Keratinocyte (primary cell): ENCODE measurements around the gene CACNA1E. TPM values are rescaled to one million over a fixed set of nuclear protein-coding genes. Genes with fewer than 3 reads are reported as not detected.
"Not testable (repeated sequence)": the region's sequence is repeated elsewhere in the genome, so short reads cannot be mapped to it uniquely, and the experiment has no call there.

Experiments
- DNase-seq: peaks from one replicate; pipeline ENCODE4 v3.0.0-alpha.2; 2011; ENCODE audit warnings: low read depth, missing footprints, low spot score
- FAIRE-seq: peaks from 2 replicates; lab custom pipeline; 2011; peaks lifted over from hg19 to GRCh38; lab: Jason Lieb, UNC
- H2AFZ ChIP-seq: 2 replicates; pipeline ENCODE4 v1.6.0; 2012; ENCODE audit warnings: low read length, control low read depth, inconsistent platforms; ENCODE audit not compliant: control insufficient read depth
- H3K27ac ChIP-seq: 2 replicates; pipeline ENCODE4 v1.5.1; 2011; ENCODE audit warnings: low read length; ENCODE audit not compliant: control insufficient read depth, insufficient read depth
- H3K27me3 ChIP-seq: 3 replicates; pipeline ENCODE4 v1.6.0; 2011; ENCODE audit warnings: low read length; ENCODE audit not compliant: control insufficient read depth, insufficient read depth; ENCODE audit errors: extremely low read depth
- H3K36me3 ChIP-seq, 2 experiments: 2 replicates in 1 of 2; 3 replicates in 1 of 2; pipeline ENCODE4 v1.5.1; 2011; ENCODE audit warnings: low read length in 2 of 2, mild to moderate bottlenecking in 1 of 2; ENCODE audit not compliant: control insufficient read depth in 2 of 2, insufficient read depth in 2 of 2; ENCODE audit errors: extremely low read depth in 1 of 2
- H3K4me1 ChIP-seq: 3 replicates; pipeline ENCODE4 v1.5.1; 2011; ENCODE audit warnings: low read length; ENCODE audit not compliant: control insufficient read depth, insufficient read depth; ENCODE audit errors: extremely low read depth
- H3K4me2 ChIP-seq: 3 replicates; pipeline ENCODE4 v1.6.0; 2011; ENCODE audit warnings: low read depth, low read length; ENCODE audit not compliant: control insufficient read depth, insufficient read depth; ENCODE audit errors: extremely low read depth
- H3K4me3 ChIP-seq, 3 experiments: fragments of 200-600 bp in 1 of 3; sonication (generic) in 1 of 3; 2 replicates in 2 of 3; 3 replicates in 1 of 3; pipeline ENCODE4 v1.5.1; 2011 to 2016; ENCODE audit warnings: low read length in 3 of 3, mild to moderate bottlenecking in 3 of 3, control low read depth in 2 of 3, inconsistent platforms in 1 of 3, low read depth in 1 of 3, mixed read lengths in 1 of 3, mixed run types in 1 of 3, moderate library complexity in 1 of 3; ENCODE audit not compliant: control insufficient read depth in 2 of 3, insufficient read depth in 2 of 3; ENCODE audit errors: extremely low read depth in 1 of 3
- H3K79me2 ChIP-seq: 2 replicates; pipeline ENCODE4 v1.6.0; 2012; ENCODE audit warnings: low read length; ENCODE audit not compliant: control insufficient read depth, insufficient read depth
- H3K9ac ChIP-seq: 3 replicates; pipeline ENCODE4 v1.6.0; 2011; ENCODE audit warnings: low read length; ENCODE audit not compliant: control insufficient read depth, insufficient read depth; ENCODE audit errors: extremely low read depth
- H3K9me1 ChIP-seq: 3 replicates; pipeline ENCODE4 v1.6.0; 2011; ENCODE audit warnings: low read length; ENCODE audit not compliant: control insufficient read depth, insufficient read depth; ENCODE audit errors: extremely low read depth
- H3K9me3 ChIP-seq: 2 replicates; pipeline ENCODE4 v1.5.1; 2012; ENCODE audit warnings: low read depth, low read length; ENCODE audit not compliant: control insufficient read depth
- H4K20me1 ChIP-seq: 3 replicates; pipeline ENCODE4 v1.6.0; 2011; ENCODE audit warnings: low read length; ENCODE audit not compliant: control insufficient read depth, insufficient read depth; ENCODE audit errors: extremely low read depth
- CTCF ChIP-seq, 3 experiments: IDR thresholded peaks in 1 of 3; conservative IDR thresholded peaks in 1 of 3; optimal IDR thresholded peaks in 1 of 3; 2 replicates in 2 of 3; 3 replicates in 1 of 3; pipeline versions ENCODE3 to v1.5.1; 2011; ENCODE audit warnings: low read length in 3 of 3, mild to moderate bottlenecking in 3 of 3, moderate library complexity in 2 of 3, control low read depth in 1 of 3, inconsistent platforms in 1 of 3; ENCODE audit not compliant: insufficient read depth in 2 of 3; ENCODE audit errors: extremely low read depth in 1 of 3
- EZH2 ChIP-seq: IDR thresholded peaks from one replicate; pipeline ENCODE4 v1.6.1; 2012; ENCODE audit warnings: inconsistent platforms, mild to moderate bottlenecking, low read length, moderate library complexity
- dilution Hi-C: fragments of 300-500 bp; cut with MboI; formaldehyde crosslinking; loops from one replicate; pipeline ENCODE4 v1.7.0; 2020; ENCODE audit warnings: low sequenced_read_pairs; ENCODE audit not compliant: extremely low pct_ligation_motif_present
- polyA plus RNA-seq, 5 experiments: library from polyadenylated mRNA; depleted of rRNA in 3 of 5; stranded (reverse) in 3 of 5; stranded (forward) in 1 of 5; unstranded in 1 of 5; fragments of >200 nt; gene quantifications; 1 replicate in 1 of 5; 2 replicates in 3 of 5; 3 replicates in 1 of 5; pipeline versions ENCODE4 v1.2.1 to v1.2.3, GENCODE V29; 2011 to 2012; ENCODE audit warnings: missing spikeins in 2 of 5, low read depth in 1 of 5, low replicate concordance in 1 of 5

The CACNA1E gene
- polyA plus RNA-seq, 1 donor (not counting 4 experiments of a cell fraction or from before 2014, with no cell fraction given): not detected

- no peaks in the 10 kb centered on the region for H3K9me1 ChIP-seq
- no peak overlapping the region for H3K4me3 ChIP-seq
- no peak overlapping the region for H3K4me2 ChIP-seq
- dilution Hi-C loops: no loop called here
- TF ChIP-seq EZH2 (no peak), CTCF (optimal IDR thresholded peaks at IDR 0.05 in 1 of 3, IDR thresholded peaks at IDR 0.05 in 1 of 3, conservative IDR thresholded peaks at IDR 0.05 in 1 of 3; ENCODE audit: extremely low read depth in 1 of 3, insufficient read depth in 2 of 3, low read length in 3 of 3) (no peak)
- H3K27ac ChIP-seq: no peak overlapping the region
- H3K9me3 ChIP-seq: no peaks in the 10 kb centered on the region
- no peaks in the 10 kb centered on the region for H3K4me1 ChIP-seq
- no peaks in the 10 kb centered on the region for H4K20me1 ChIP-seq
- no peaks in the 10 kb centered on the region for H3K27me3 ChIP-seq
- no peaks in the 10 kb centered on the region for H3K79me2 ChIP-seq
- FAIRE-seq: no peak
- no peak for DNase-seq
- H2AFZ ChIP-seq: no peak overlapping the region
- H3K36me3 ChIP-seq: no peaks in the 10 kb centered on the region
- no peak overlapping the region for H3K9ac ChIP-seq
Measured at GRCh38 chr1:181821701-181822100, 338.4 kb downstream of the CACNA1E start.

- H3K4me2 ChIP-seq, DNase-seq, H3K36me3 ChIP-seq, H3K4me3 ChIP-seq, H3K9me1 ChIP-seq, H3K79me2 ChIP-seq, H3K27me3 ChIP-seq, FAIRE-seq, dilution Hi-C loops, H3K4me1 ChIP-seq, H3K9me3 ChIP-seq, H4K20me1 ChIP-seq, H3K9ac ChIP-seq, H2AFZ ChIP-seq, H3K27ac ChIP-seq: not testable (repeated sequence)
Measured at GRCh38 chr1:181832173-181832880, 349.0 kb downstream of the CACNA1E start.
